Ovary (tissue), 9 donors: ENCODE measurements around the gene ATP10B. TPM values are rescaled to one million over a fixed set of nuclear protein-coding genes. Genes with fewer than 3 reads are reported as not detected.
"Not testable (repeated sequence)": the region's sequence is repeated elsewhere in the genome, so short reads cannot be mapped to it uniquely, and the experiment has no call there.

Experiments
- DNase-seq, 5 donors: peaks; one replicate each; pipeline ENCODE4 v3.0.0-alpha.2; 2019 to 2020
- H3K27ac ChIP-seq, 2 donors: fragments of 200-600 bp; one replicate each; pipeline versions ENCODE4 v1.5.1 to v1.8.0; 2019 to 2022
- H3K27me3 ChIP-seq: fragments of 200-600 bp; one replicate; pipeline ENCODE4 v1.8.0; 2022
- H3K36me3 ChIP-seq: fragments of 200-600 bp; sonication (generic); one replicate; pipeline ENCODE4 v1.5.1; 2019
- H3K4me1 ChIP-seq: one replicate; pipeline ENCODE4 v1.8.1; 2013; ENCODE audit warnings: mild to moderate bottlenecking, moderate library complexity; ENCODE audit not compliant: insufficient read depth
- H3K4me3 ChIP-seq: fragments of 200-600 bp; sonication (generic); one replicate; pipeline ENCODE4 v1.5.1; 2017
- H3K9me3 ChIP-seq, 2 donors: fragments of 200-600 bp in 1 of 2; sonication (generic) in 1 of 2; one replicate each; pipeline versions ENCODE4 v1.5.1 to v1.8.1; 2013 to 2019; ENCODE audit warnings: mild to moderate bottlenecking in 1 of 2, moderate library complexity in 1 of 2
- EP300 ChIP-seq: sonication (generic); formaldehyde crosslinking; IDR thresholded peaks from one replicate; pipeline ENCODE4 v1.6.1; 2017; ENCODE audit warnings: antibody characterized with exemption
- POLR2A ChIP-seq: fragments of 450-650 bp; IDR thresholded peaks from one replicate; pipeline ENCODE4 v1.6.1; 2017; ENCODE audit warnings: antibody characterized with exemption, mild to moderate bottlenecking, moderate library complexity
- WGBS, 3 donors: extraction: QIAGEN DNeasy Blood & Tissue Kit in 1 of 3; methylation state at CpG; one replicate each; pipeline versions ENCODE4 v1.1.5 to v1.1.7; 2013 to 2017; 5-methylcytosine and 5-hydroxymethylcytosine counted together
- intact Hi-C, 4 donors: fragments of 100-400 bp; cut with DNase I; formaldehyde crosslinking; loops; one replicate each; pipeline versions ENCODE4 v1.11.0 to v1.15.1; 2022 to 2023
- polyA plus RNA-seq, 2 donors: library from polyadenylated mRNA; stranded (reverse); fragments of 200-250 nt in 1 of 2; fragments of 350-450 nt in 1 of 2; fragmentation: Illumina TruSeq in 1 of 2; extraction: RNeasy Lipid Tissue Mini Kit (QIAGEN cat#74804) in 1 of 2; gene quantifications; one replicate each; pipeline ENCODE4 v1.2.3, GENCODE V29; 2013 to 2014
- total RNA-seq, 7 donors: library from RNA; depleted of rRNA in 2 of 7; stranded (reverse); fragments of >200 nt in 2 of 7; fragmentation: NEBNext Ultra II Directional in 3 of 7; extraction: Animal tissue kit (Norgen Biotek cat#: 25700) in 3 of 7; gene quantifications; one replicate each; pipeline versions ENCODE4 v1.1.0 to v1.2.4, GENCODE V29; 2016 to 2023
- TF ChIP-seq, protein P1 (sequence below), 3 donors: fragments of 450-650 bp in 2 of 3; fragments of 200-600 bp in 1 of 3; IDR thresholded peaks; one replicate each; pipeline versions ENCODE4 v1.5.1 to v1.8.0; 2016 to 2022; ENCODE audit warnings: antibody characterized with exemption in 3 of 3, mild to moderate bottlenecking in 1 of 3
- donor health status: DM: no; HTN: no; CAD: no; lungs with moderate emphysema.
- donor health status: DM: no; HTN: no; CAD: no.
- donor health status: Bipolar disorder and iron deficiency.
- donor health status: DM: yes; HTN: yes; CAD: no.
- donor health status: DM: no; HTN: no; CAD: no.
- donor health status: DM: yes; HTN: yes; CAD: no.

The ATP10B gene
- total and polyA plus RNA-seq, 9 donors, result 0.02 to 19.1 (median 0.34) TPM; not detected in 1

DNA sequence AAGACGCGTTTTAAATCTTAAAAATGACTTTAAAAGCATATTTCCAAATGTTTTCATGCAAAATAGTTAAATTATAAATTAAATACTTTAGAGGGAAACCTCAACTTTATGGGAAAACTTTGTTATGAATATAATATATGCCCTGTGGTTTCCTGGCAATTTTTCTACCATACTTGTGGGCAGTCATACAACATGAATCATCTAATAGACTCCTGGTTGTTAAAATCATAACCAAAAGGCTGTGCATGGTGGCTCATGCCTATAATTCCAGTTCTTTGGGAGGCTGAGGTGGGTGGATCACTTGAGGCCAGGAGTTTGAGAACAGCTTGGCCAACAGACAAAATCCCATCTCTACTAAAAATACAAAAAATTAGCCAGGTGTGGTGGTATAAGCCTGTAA is 18.2 kb downstream of the ATP10B start:
- no peak overlapping the region for H3K27ac ChIP-seq
- 83 to 94% (median 89%) methylated on average over 2 of the region's 2 CpGs for whole genome bisulfite sequencing, 3 donors
- no peak for TF ChIP-seq EP300
- no peak for TF ChIP-seq POLR2A
- TF ChIP-seq, protein P1, sequence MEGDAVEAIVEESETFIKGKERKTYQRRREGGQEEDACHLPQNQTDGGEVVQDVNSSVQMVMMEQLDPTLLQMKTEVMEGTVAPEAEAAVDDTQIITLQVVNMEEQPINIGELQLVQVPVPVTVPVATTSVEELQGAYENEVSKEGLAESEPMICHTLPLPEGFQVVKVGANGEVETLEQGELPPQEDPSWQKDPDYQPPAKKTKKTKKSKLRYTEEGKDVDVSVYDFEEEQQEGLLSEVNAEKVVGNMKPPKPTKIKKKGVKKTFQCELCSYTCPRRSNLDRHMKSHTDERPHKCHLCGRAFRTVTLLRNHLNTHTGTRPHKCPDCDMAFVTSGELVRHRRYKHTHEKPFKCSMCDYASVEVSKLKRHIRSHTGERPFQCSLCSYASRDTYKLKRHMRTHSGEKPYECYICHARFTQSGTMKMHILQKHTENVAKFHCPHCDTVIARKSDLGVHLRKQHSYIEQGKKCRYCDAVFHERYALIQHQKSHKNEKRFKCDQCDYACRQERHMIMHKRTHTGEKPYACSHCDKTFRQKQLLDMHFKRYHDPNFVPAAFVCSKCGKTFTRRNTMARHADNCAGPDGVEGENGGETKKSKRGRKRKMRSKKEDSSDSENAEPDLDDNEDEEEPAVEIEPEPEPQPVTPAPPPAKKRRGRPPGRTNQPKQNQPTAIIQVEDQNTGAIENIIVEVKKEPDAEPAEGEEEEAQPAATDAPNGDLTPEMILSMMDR (IDR thresholded peaks at IDR 0.05), result no peak
- H3K4me3 ChIP-seq, result no peak overlapping the region
- intact Hi-C loops, result no loop called here
- DNase-seq, result no peak
- H3K9me3 ChIP-seq, result no peaks in the 10 kb centered on the region
- no peaks in the 10 kb centered on the region for H3K36me3 ChIP-seq
- H3K27me3 ChIP-seq, result no peaks in the 10 kb centered on the region
- H3K4me1 ChIP-seq, result no peaks in the 10 kb centered on the region

DNA sequence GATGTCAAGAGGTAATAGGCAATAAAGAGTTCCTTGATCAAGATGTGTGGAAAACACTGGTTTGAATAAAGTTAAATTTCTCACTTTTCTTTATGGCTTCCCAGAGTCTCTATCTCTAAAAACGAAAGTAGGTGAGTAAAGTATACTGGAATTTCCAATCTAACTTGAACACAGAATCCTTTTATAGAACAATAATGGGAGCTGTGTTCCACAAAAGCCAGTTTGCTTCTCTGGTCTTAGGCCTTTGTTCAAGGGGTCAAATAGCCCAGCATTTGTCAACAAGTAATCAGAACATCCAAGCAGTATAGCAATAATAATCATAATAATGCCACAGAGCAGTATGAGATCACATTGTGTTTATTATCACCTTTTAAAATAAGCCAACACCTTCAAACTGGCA is 20.2 kb downstream of the ATP10B start:
- no peak for TF ChIP-seq EP300
- no peak for TF ChIP-seq POLR2A
- TF ChIP-seq, protein P1 (IDR thresholded peaks at IDR 0.05), result no peak
- intact Hi-C loops, result no loop called here
- H3K27ac ChIP-seq, result no peak overlapping the region
- H3K27me3 ChIP-seq, result no peaks in the 10 kb centered on the region
- H3K9me3 ChIP-seq, result no peaks in the 10 kb centered on the region
- DNase-seq, result no peak
- WGBS, 3 donors, result 48 to 65% (median 61%) methylated on average over 1 of the region's 1 CpG
- no peaks in the 10 kb centered on the region for H3K36me3 ChIP-seq
- no peak overlapping the region for H3K4me3 ChIP-seq
- H3K4me1 ChIP-seq, result no peaks in the 10 kb centered on the region

DNA sequence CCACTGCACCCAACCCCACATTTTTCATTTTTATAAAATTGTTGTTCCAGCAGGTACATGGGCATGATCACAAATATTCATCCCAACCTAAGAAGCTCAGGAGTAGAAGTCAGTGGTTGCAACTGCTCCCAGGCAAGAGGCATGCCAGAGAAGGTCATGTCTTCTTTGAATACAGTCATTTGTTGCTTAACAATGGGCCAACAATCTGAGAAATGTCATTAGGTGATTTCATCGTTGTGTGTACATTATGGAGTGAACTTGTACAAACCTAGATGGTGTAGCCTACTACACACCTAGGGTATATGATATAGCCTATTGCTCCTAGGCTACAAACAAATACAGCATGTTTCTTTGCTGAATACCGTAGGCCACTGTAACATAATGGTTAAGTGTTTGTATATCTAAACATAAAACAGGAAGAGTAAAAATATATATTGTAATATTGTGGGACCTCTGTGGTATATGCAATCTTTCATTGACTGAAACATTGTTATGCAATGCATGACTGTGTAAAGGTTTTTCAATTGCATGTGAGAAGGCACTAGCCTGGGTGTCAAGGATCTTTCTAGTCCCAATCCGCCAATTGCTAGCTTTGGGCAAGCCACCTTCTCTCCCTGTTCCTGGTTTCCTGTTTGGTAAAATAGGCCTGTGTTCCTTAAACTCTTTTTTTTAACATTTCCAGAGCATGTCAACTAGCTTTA is 27.6 kb downstream of the ATP10B start:
- H3K36me3 ChIP-seq, result no peaks in the 10 kb centered on the region
- intact Hi-C loops, result no loop called here
- no peaks in the 10 kb centered on the region for H3K27me3 ChIP-seq

DNA sequence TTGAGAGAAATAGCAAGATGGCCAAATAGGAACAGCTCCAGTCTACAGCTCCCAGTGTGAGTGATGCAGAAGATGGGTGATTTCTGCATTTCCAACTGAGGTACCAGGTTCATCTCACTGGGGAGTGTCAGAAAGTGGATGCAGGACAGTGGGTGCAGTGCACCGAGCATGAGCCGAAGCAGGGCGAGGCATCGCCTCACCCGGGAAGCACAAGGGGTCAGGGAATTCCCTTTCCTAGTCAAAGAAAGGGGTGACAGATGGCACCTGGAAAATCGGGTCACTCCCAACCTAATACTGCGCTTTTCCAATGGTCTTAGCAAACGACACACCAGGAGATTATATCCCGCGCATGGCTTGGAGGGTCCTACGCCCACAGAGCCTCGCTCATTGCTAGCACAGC is 39.0 kb downstream of the ATP10B start:
- H3K4me1 ChIP-seq, intact Hi-C loops, H3K9me3 ChIP-seq, H3K27ac ChIP-seq, H3K36me3 ChIP-seq, H3K27me3 ChIP-seq, DNase-seq, H3K4me3 ChIP-seq: not testable (repeated sequence)
- 85 to 94% (median 94%) methylated on average over 12 of the region's 12 CpGs for WGBS, 3 donors

More for the DNA sequence above, 27.6 kb downstream of the ATP10B start:
- DNase-seq, result no peak
- Histone ChIP-seq H3K9me3 (no peaks in the 10 kb centered on the region), H3K4me3 (no peak overlapping the region), H3K4me1 (no peaks in the 10 kb centered on the region), H3K27ac (no peak overlapping the region)
- 84 to 88% (median 87%) methylated on average over 3 of the region's 3 CpGs for WGBS, 3 donors
- TF ChIP-seq EP300 (no peak), POLR2A (no peak)
- TF ChIP-seq, protein P1 (IDR thresholded peaks at IDR 0.05), result no peak

DNA sequence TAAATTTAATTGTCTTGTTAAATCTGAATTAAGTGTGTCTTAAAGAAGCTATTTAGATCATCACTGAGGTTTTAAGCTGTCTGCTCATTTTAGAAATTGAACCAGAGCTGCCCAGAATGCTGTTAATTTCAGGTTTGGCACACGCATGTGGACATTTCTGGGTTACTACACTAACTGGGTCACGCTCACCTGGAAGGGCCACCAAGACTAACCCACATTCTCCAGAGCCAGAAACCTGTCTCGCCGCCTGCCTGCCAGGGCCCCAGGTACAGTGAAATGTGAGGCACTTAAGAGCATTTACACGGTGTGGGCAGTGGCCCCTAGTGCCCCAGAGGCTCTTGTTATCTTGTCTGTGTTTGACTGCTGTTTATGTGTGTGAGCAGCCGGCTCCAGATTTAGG is 46.6 kb downstream of the ATP10B start:
- no peak for DNase-seq
- intact Hi-C loops, result no loop called here
- Histone ChIP-seq H3K27me3 (no peaks in the 10 kb centered on the region), H3K9me3 (no peaks in the 10 kb centered on the region), H3K27ac (no peak overlapping the region), H3K4me1 (no peaks in the 10 kb centered on the region), H3K36me3 (no peaks in the 10 kb centered on the region), H3K4me3 (no peak overlapping the region)
- no peak for TF ChIP-seq POLR2A
- TF ChIP-seq, protein P1 (IDR thresholded peaks at IDR 0.05), result no peak
- no peak for TF ChIP-seq EP300
- WGBS, 3 donors, result 56 to 66% (median 64%) methylated on average over 6 of the region's 6 CpGs
